ENCODE measurements around the gene FTSJ1.

GRCh38 chrX:48513670-48514069, 37.7 kb downstream of the FTSJ1 start:
- TF ChIP-seq CTCF (IDR thresholded peaks at IDR 0.05; ENCODE audit: poor library complexity, severe bottlenecking) (no peak), POLR2AphosphoS5 (IDR thresholded peaks at IDR 0.05) (no peak), TAF1 (IDR thresholded peaks at IDR 0.05; ENCODE audit: low read depth) (no peak), EZH2 (IDR thresholded peaks at IDR 0.05; ENCODE audit: borderline replicate concordance, insufficient read depth, low read length, poor library complexity, severe bottlenecking) (no peak), EP300 (conservative IDR thresholded peaks at IDR 0.05; ENCODE audit: poor library complexity, severe bottlenecking) (no peak)

All from neural cell (in vitro differentiated cells).